Measurements from ENCODE around the gene CFAP92.

DNA sequence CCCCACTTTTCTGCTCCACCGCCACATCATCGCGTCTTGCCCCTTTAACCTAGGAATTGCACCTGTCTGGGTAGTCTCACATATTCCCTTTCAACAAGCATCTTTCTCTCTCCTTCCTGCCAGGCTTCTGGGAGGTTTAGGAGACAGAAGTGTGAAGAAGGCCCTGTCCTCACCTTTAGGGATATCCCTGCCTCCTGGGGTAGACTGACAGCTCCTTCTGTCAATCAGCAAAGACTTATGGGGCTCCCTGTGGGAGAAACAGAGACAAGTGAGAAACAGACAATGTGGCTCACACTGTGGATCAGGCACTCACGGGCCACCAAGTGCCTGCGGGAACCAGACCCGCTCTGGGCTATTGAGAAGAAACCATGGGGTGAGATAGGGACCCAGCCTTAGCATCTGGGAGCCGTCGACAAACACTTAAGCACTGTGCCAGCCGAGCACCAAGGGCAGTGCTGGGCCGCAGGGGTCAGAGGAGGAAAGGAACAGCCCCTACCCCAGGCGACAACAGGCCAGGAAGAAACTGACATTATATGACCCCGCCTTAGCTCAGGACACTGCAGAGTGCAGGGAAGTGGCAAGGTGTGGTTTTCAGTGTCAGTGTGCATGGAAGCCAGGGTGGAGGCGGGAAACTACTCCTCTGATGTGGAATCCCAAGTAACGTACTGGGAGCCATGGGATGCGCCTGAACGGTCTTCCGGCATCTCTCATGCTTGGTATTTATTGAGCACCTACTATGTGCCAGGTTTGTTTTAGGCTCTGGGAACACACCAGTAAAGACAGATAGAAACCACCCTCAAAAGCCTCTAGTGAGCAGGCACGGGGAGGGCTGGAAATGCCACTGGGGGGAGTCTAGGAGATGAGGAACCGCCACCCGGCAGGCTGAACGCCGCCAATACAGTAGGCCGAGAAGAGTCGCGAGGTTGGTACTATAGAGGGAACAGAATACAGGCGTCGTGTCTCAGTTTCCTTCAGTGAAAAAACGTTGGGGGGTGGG lies 9.0 kb upstream of the CFAP92 start:
- TF ChIP-seq, protein P1, sequence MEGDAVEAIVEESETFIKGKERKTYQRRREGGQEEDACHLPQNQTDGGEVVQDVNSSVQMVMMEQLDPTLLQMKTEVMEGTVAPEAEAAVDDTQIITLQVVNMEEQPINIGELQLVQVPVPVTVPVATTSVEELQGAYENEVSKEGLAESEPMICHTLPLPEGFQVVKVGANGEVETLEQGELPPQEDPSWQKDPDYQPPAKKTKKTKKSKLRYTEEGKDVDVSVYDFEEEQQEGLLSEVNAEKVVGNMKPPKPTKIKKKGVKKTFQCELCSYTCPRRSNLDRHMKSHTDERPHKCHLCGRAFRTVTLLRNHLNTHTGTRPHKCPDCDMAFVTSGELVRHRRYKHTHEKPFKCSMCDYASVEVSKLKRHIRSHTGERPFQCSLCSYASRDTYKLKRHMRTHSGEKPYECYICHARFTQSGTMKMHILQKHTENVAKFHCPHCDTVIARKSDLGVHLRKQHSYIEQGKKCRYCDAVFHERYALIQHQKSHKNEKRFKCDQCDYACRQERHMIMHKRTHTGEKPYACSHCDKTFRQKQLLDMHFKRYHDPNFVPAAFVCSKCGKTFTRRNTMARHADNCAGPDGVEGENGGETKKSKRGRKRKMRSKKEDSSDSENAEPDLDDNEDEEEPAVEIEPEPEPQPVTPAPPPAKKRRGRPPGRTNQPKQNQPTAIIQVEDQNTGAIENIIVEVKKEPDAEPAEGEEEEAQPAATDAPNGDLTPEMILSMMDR (IDR thresholded peaks at IDR 0.05; ENCODE audit: low read length), result 0 out of 2 replicates have a peak, but pooled peaks have one; percentile 3
- no peak for TF ChIP-seq EZH2 (IDR thresholded peaks at IDR 0.05; ENCODE audit: borderline replicate concordance, low read length)

All from OCI-LY1 (cell line).